SU-DHL-6 (cell line): Measurements from ENCODE around the gene SH3BGR.
"Not testable (repeated sequence)": the region's sequence is repeated elsewhere in the genome, so short reads cannot be mapped to it uniquely, and the experiment has no call there.

ENCODE experiments used
- H2AFZ ChIP-seq: fragments of 200-600 bp; sonication (generic); 2 replicates; pipeline ENCODE4 v1.6.1; 2014; ENCODE audit warnings: low read depth, mild to moderate bottlenecking, moderate library complexity, mixed read lengths, antibody characterized with exemption, low read length; ENCODE audit not compliant: severe bottlenecking
- H3F3A ChIP-seq: fragments of 200-600 bp; shearing (Covaris generic); 2 replicates; pipeline ENCODE4 v1.6.0; 2016; ENCODE audit warnings: antibody characterized with exemption, mild to moderate bottlenecking; ENCODE audit not compliant: insufficient read depth
- H3K27ac ChIP-seq: fragments of 200-600 bp; sonication (generic); 2 replicates; pipeline ENCODE4 v1.5.1; 2016; ENCODE audit warnings: low read depth, mild to moderate bottlenecking, low read length, moderate library complexity, mixed read lengths
- H3K27me3 ChIP-seq: fragments of 200-600 bp; sonication (generic), shearing (Covaris generic); 2 replicates; pipeline ENCODE4 v1.6.0; 2014; ENCODE audit warnings: mild to moderate bottlenecking, low read length
- H3K36me3 ChIP-seq: fragments of 200-600 bp; sonication (generic); 2 replicates; pipeline ENCODE4 v1.6.1; 2014; ENCODE audit warnings: mild to moderate bottlenecking, low read length, mixed read lengths
- H3K4me2 ChIP-seq: fragments of 300-600, 200-600 bp; shearing (Covaris generic), sonication (generic); 2 replicates; pipeline ENCODE4 v1.6.0; 2014; ENCODE audit warnings: low read length, low read depth, mild to moderate bottlenecking; ENCODE audit not compliant: poor library complexity, severe bottlenecking
- H3K4me3 ChIP-seq: fragments of 200-600 bp; sonication (generic); 2 replicates; pipeline ENCODE4 v1.5.1; 2014; ENCODE audit warnings: antibody characterized with exemption, low read length, mild to moderate bottlenecking, mixed read lengths; ENCODE audit not compliant: insufficient read depth, poor library complexity, severe bottlenecking
- H3K79me2 ChIP-seq: fragments of 200-600 bp; sonication (generic); 2 replicates; pipeline ENCODE4 v1.6.1; 2014; ENCODE audit warnings: mild to moderate bottlenecking, low read length, moderate library complexity; ENCODE audit not compliant: insufficient read depth
- H3K9ac ChIP-seq: fragments of 200-600 bp; sonication (generic); 2 replicates; pipeline ENCODE4 v1.7.0; 2014; ENCODE audit warnings: mild to moderate bottlenecking, low read length
- H3K9me2 ChIP-seq: fragments of 200-600 bp; sonication (generic); replicated peaks from 2 replicates; pipeline ENCODE4 v1.6.1; 2014; ENCODE audit warnings: low read length; ENCODE audit not compliant: insufficient read depth
- H3K9me3 ChIP-seq: fragments of 200-600 bp; sonication (generic); 2 replicates; pipeline ENCODE4 v1.6.1; 2014; ENCODE audit warnings: low read length, mixed read lengths; ENCODE audit not compliant: insufficient read depth
- H4K20me1 ChIP-seq: fragments of 200-600 bp; sonication (generic); 2 replicates; pipeline ENCODE4 v1.6.1; 2014; ENCODE audit warnings: low read depth, mild to moderate bottlenecking, antibody characterized with exemption, low read length, moderate library complexity, mixed read lengths
- CTCF ChIP-seq: fragments of 200-600 bp; sonication (generic); IDR thresholded peaks from one replicate; pipeline ENCODE4 v1.5.1; 2017; ENCODE audit warnings: antibody characterized with exemption, mild to moderate bottlenecking, low read length, moderate library complexity; ENCODE audit not compliant: insufficient read depth, poor library complexity, severe bottlenecking
- EZH2phosphoT487 ChIP-seq: fragments of 200-600 bp; sonication (generic), shearing (Covaris generic); conservative IDR thresholded peaks from 2 replicates; pipeline ENCODE4 v1.6.1; 2018; ENCODE audit warnings: mild to moderate bottlenecking, antibody characterized with exemption, low read length, moderate library complexity, mixed read lengths

Gene SH3BGR

DNA sequence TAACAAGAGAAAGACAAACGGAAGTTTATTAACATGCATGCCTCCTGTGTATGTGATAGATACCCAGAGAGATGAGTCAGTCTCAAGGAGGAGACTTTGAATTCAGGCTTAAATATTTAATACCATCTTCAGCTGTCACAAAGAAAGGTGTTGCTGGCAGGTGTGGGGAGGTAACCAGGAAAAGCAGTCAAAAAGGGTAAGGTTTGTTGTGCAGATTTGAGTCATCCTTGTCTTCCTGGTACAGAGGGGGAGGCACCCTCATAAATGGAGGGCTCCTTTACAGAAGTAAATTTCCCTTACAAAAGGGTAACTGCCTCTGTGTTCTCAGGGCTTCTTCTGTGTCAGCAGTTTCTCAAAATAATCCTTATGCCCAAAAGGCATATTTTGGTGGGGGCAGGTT is 85.8 kb downstream of the SH3BGR start:
- Histone ChIP-seq H3K27ac (no peak overlapping the region), H3F3A (no peaks in the 10 kb centered on the region), H3K36me3 (no peaks in the 10 kb centered on the region), H3K9me3 (no peaks in the 10 kb centered on the region), H4K20me1 (no peaks in the 10 kb centered on the region), H3K4me3 (no peak overlapping the region), H3K79me2 (no peaks in the 10 kb centered on the region), H3K4me2 (no peak overlapping the region), H3K27me3 (no peaks in the 10 kb centered on the region), H3K9ac (no peak overlapping the region), H3K9me2 (no peaks in the 10 kb centered on the region), H2AFZ (no peak overlapping the region)
- TF ChIP-seq CTCF: no peak
- no peak for TF ChIP-seq EZH2phosphoT487

- Histone ChIP-seq H3K79me2 (no peaks in the 10 kb centered on the region), H3K4me2 (no peak overlapping the region), H2AFZ (no peak overlapping the region), H4K20me1 (no peaks in the 10 kb centered on the region), H3K9me3 (no peaks in the 10 kb centered on the region), H3K36me3 (no peaks in the 10 kb centered on the region), H3K4me3 (no peak overlapping the region), H3K27ac (no peak overlapping the region), H3K9ac (no peak overlapping the region), H3K27me3 (no peaks in the 10 kb centered on the region), H3F3A (no peaks in the 10 kb centered on the region), H3K9me2 (no peaks in the 10 kb centered on the region)
- TF ChIP-seq CTCF (no peak), EZH2phosphoT487 (no peak)
These were observed 86.8 kb downstream of the SH3BGR start for GRCh38 chr21:39538453-39539042.

- H3K9me3 ChIP-seq, H3K9me2 ChIP-seq, H3K27me3 ChIP-seq, H3K36me3 ChIP-seq, H3K9ac ChIP-seq, H2AFZ ChIP-seq, H3K27ac ChIP-seq, H3K4me3 ChIP-seq, H4K20me1 ChIP-seq, H3K79me2 ChIP-seq, H3F3A ChIP-seq, H3K4me2 ChIP-seq: not testable (repeated sequence)
These were observed 88.6 kb downstream of the SH3BGR start for GRCh38 chr21:39540367-39540766.

- Histone ChIP-seq H3K27ac (no peak overlapping the region), H4K20me1 (no peaks in the 10 kb centered on the region), H3K9me2 (no peaks in the 10 kb centered on the region), H3K9ac (no peak overlapping the region), H3K27me3 (no peaks in the 10 kb centered on the region), H3K4me2 (no peak overlapping the region), H3F3A (no peaks in the 10 kb centered on the region), H3K79me2 (no peaks in the 10 kb centered on the region), H2AFZ (no peak overlapping the region), H3K4me3 (no peak overlapping the region), H3K9me3 (no peaks in the 10 kb centered on the region), H3K36me3 (no peaks in the 10 kb centered on the region)
- no peak for TF ChIP-seq EZH2phosphoT487
- no peak for TF ChIP-seq CTCF
These were observed 91.0 kb downstream of the SH3BGR start for GRCh38 chr21:39542736-39543135.
